Upper lobe of left lung (tissue), 6 donors: Measurements from ENCODE around the gene CSNK1A1. TPM values are rescaled to one million over a fixed set of nuclear protein-coding genes. Genes with fewer than 3 reads are reported as not detected.
"Not testable (repeated sequence)": the region's sequence is repeated elsewhere in the genome, so short reads cannot be mapped to it uniquely, and the experiment has no call there.

ENCODE experiments used
- ATAC-seq, 2 donors: fragments of 200-7000 bp; cut with Tn5 transposase; one replicate each; pipeline ENCODE4 v1.9.1; 2022; ENCODE audit warnings: mild to moderate bottlenecking in 2 of 2, moderate library complexity in 2 of 2; ENCODE audit not compliant: low FRiP score in 2 of 2
- DNase-seq, 2 donors: peaks; one replicate each; pipeline ENCODE4 v3.0.0-alpha.2; 2019 to 2020
- H3K27ac ChIP-seq, 4 donors: fragments of 200-600 bp; sonication (generic); one replicate each; pipeline ENCODE4 v1.5.1; 2016 to 2019
- H3K27me3 ChIP-seq, 4 donors: fragments of 200-600 bp; sonication (generic); one replicate each; pipeline ENCODE4 v1.5.1; 2017 to 2019
- H3K36me3 ChIP-seq, 4 donors: fragments of 200-600 bp; sonication (generic); one replicate each; pipeline ENCODE4 v1.5.1; 2016 to 2019
- H3K4me1 ChIP-seq, 4 donors: fragments of 200-600 bp; sonication (generic); one replicate each; pipeline ENCODE4 v1.5.1; 2018 to 2019
- H3K4me3 ChIP-seq, 4 donors: fragments of 200-600 bp; sonication (generic); one replicate each; pipeline ENCODE4 v1.5.1; 2017 to 2019; ENCODE audit warnings: mild to moderate bottlenecking in 2 of 4, moderate library complexity in 1 of 4
- H3K9me3 ChIP-seq, 4 donors: fragments of 200-600 bp; sonication (generic); one replicate each; pipeline ENCODE4 v1.5.1; 2018 to 2019
- EP300 ChIP-seq, 4 donors: sonication (generic); formaldehyde crosslinking; IDR thresholded peaks; one replicate each; pipeline ENCODE4 v1.5.1; 2017; ENCODE audit warnings: antibody characterized with exemption in 4 of 4, control low read depth in 2 of 4
- POLR2A ChIP-seq, 4 donors: fragments of 450-650 bp; IDR thresholded peaks; one replicate each; pipeline ENCODE4 v1.5.1; 2016 to 2017; ENCODE audit warnings: antibody characterized with exemption in 4 of 4, mild to moderate bottlenecking in 2 of 4
- POLR2AphosphoS5 ChIP-seq, 2 donors: sonication (generic); formaldehyde crosslinking; IDR thresholded peaks; one replicate each; pipeline ENCODE4 v1.5.1; 2017; ENCODE audit warnings: antibody characterized with exemption in 2 of 2
- WGBS, 2 donors: methylation state at CpG; one replicate each; pipeline ENCODE4 v1.1.5; 2017 to 2018; 5-methylcytosine and 5-hydroxymethylcytosine counted together
- total RNA-seq, 6 donors: library from RNA; depleted of rRNA in 4 of 6; stranded (reverse); fragments of >200 nt in 4 of 6; gene quantifications; one replicate each; pipeline versions ENCODE4 v1.1.0 to v1.2.1, GENCODE V29; 2016 to 2021
- TF ChIP-seq, protein P1 (sequence below), 6 experiments: fragments of 450-650 bp in 4 of 6; fragments of 200-600 bp in 2 of 6; sonication (generic) in 2 of 6; IDR thresholded peaks; one replicate each; pipeline ENCODE4 v1.5.1; 2016 to 2019; ENCODE audit warnings: antibody characterized with exemption in 6 of 6
- donor health status: DM: no; HTN: no; CAD: no; lungs with moderate emphysema.
- donor health status: DM: no; HTN: yes; CAD: no; lungs with severe emphysema.

CSNK1A1 gene
- total RNA-seq, 6 donors from 2014 or later: 153 to 215 (median 202) TPM

GRCh38 chr5:149564542-149565140 is 13.4 kb upstream of the CSNK1A1 start:
- DNase-seq, H3K27me3 ChIP-seq, H3K4me3 ChIP-seq, H3K36me3 ChIP-seq, H3K27ac ChIP-seq, H3K9me3 ChIP-seq: not testable (repeated sequence)
- H3K4me1 ChIP-seq: peaks cover 26 to 33% (median 31%) of the 10 kb centered on the region in 4 donors
- TF ChIP-seq, protein P1, sequence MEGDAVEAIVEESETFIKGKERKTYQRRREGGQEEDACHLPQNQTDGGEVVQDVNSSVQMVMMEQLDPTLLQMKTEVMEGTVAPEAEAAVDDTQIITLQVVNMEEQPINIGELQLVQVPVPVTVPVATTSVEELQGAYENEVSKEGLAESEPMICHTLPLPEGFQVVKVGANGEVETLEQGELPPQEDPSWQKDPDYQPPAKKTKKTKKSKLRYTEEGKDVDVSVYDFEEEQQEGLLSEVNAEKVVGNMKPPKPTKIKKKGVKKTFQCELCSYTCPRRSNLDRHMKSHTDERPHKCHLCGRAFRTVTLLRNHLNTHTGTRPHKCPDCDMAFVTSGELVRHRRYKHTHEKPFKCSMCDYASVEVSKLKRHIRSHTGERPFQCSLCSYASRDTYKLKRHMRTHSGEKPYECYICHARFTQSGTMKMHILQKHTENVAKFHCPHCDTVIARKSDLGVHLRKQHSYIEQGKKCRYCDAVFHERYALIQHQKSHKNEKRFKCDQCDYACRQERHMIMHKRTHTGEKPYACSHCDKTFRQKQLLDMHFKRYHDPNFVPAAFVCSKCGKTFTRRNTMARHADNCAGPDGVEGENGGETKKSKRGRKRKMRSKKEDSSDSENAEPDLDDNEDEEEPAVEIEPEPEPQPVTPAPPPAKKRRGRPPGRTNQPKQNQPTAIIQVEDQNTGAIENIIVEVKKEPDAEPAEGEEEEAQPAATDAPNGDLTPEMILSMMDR (IDR thresholded peaks at IDR 0.05): peak; percentile 51 to 90 (median 78)
- WGBS, 2 donors: 49 to 56% methylated on average over 15 of the region's 15 CpGs
- peak; percentile 86 to 91 for ATAC-seq

GRCh38 chr5:149563466-149563865 is 12.2 kb upstream of the CSNK1A1 start:
- TF ChIP-seq POLR2A (IDR thresholded peaks at IDR 0.05) (no peak), EP300 (IDR thresholded peaks at IDR 0.05) (no peak), POLR2AphosphoS5 (IDR thresholded peaks at IDR 0.05) (no peak)
- TF ChIP-seq, protein P1 (IDR thresholded peaks at IDR 0.05): no peak
- peak overlapping the region; percentile 54 to 81 (median 78) for H3K27ac ChIP-seq

DNA sequence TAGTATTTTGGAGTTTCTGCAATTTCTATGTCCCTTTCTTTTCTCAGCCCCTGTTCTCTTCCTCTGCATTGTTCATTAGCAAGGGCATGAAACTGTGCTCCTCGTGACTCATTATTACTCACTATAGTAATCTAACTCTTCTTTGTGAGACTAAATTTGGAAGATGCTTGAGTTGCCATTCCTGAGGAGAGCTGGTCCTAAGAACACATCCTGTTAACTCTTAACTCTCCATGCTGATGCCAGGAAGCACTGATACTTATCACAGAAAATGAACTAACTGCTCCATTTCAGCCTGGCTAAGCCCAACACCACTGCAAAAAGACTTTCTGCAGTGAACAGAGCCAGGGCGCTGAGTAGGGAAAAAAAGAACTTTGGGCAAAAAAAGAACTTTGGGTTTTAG is 10.6 kb upstream of the CSNK1A1 start:
- H3K4me3 ChIP-seq: no peak overlapping the region
- no peak for DNase-seq
- peaks cover 26 to 33% (median 31%) of the 10 kb centered on the region in 4 donors for H3K4me1 ChIP-seq
- no peaks in the 10 kb centered on the region for H3K9me3 ChIP-seq
- TF ChIP-seq POLR2AphosphoS5 (IDR thresholded peaks at IDR 0.05): peak in 1 of 2 donors; percentile 83
- no peak for TF ChIP-seq POLR2A (IDR thresholded peaks at IDR 0.05)
- peak in 2 of 4 donors; percentile 4 to 51 for TF ChIP-seq EP300 (IDR thresholded peaks at IDR 0.05)
- peak; percentile 79 to 90 for ATAC-seq
- 46 to 51% methylated on average over 2 of the region's 2 CpGs for WGBS, 2 donors
- no peaks in the 10 kb centered on the region for H3K36me3 ChIP-seq
- H3K27me3 ChIP-seq: no peaks in the 10 kb centered on the region
- H3K27ac ChIP-seq: peak overlapping the region; percentile 54 to 81 (median 78)

More at GRCh38 chr5:149563466-149563865, 12.2 kb upstream of the CSNK1A1 start:
- ATAC-seq (no peak), DNase-seq (no peak)
- Histone ChIP-seq H3K4me1 (peaks cover 26 to 33% (median 31%) of the 10 kb centered on the region in 4 donors), H3K27me3 (no peaks in the 10 kb centered on the region), H3K4me3 (no peak overlapping the region), H3K9me3 (no peaks in the 10 kb centered on the region), H3K36me3 (no peaks in the 10 kb centered on the region)
- 67 to 71% methylated on average over 2 of the region's 2 CpGs for WGBS, 2 donors

DNA sequence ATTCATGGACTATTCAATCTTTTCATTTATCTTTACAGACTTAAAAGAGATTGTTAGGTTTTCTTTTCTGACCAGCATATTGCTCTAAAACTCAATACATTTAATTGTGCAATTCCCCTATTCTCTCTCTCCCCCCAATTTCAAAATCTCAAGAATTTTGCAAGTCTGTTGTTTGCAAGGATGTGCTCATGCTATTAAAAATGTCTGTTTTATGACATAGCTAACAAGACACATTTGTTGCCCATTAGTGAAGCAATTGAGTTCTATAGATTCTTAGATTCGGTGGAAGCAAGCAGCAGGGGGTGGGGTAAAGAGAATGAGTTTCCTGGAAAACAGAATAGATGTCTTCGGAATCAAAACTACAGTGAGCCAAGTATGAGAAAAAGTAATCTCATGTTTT is 8.5 kb upstream of the CSNK1A1 start:
- peaks cover 26 to 33% (median 31%) of the 10 kb centered on the region in 4 donors for H3K4me1 ChIP-seq
- H3K9me3 ChIP-seq: no peaks in the 10 kb centered on the region
- no peak overlapping the region for H3K27ac ChIP-seq
- H3K27me3 ChIP-seq: no peaks in the 10 kb centered on the region
- ATAC-seq (no peak), DNase-seq (no peak)
- TF ChIP-seq POLR2AphosphoS5 (IDR thresholded peaks at IDR 0.05) (no peak), EP300 (IDR thresholded peaks at IDR 0.05) (no peak), POLR2A (IDR thresholded peaks at IDR 0.05) (no peak)
- TF ChIP-seq, protein P1 (IDR thresholded peaks at IDR 0.05): no peak
- H3K4me3 ChIP-seq: no peak overlapping the region
- WGBS, 2 donors: 53 to 73% methylated on average over 2 of the region's 2 CpGs
- no peaks in the 10 kb centered on the region for H3K36me3 ChIP-seq

DNA sequence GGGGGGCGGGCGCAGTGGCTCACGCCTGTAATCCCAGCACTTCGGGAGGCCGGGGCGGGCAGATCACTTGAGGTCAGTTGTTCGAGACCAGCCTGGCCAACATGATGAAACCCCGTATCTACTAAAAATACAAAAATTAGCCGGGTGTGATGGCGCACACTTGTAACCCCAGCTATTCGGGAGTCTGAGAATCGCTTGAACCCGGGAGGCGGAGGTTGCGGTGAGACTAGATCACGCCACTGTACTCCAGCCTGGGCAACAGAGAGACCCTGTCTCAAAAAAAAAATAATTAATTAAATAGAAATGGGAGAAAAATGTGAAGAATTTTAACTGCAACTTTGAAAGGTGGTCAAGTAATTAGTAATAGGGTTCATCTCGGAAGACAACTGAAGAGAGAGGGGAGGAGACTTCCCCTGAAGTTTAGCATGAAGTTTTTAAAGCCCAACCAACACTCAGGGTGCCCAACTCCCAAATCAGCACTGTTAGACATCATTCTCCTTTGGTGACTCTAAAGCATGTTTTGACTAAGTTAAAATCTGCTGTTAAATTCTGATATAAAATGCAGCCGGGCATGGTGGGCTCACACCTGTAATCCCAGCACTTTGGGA is 1.4 kb upstream of the CSNK1A1 start:
- H3K27me3 ChIP-seq: no peaks in the 10 kb centered on the region
- H3K27ac ChIP-seq: no peak overlapping the region
- DNase-seq: no peak
- H3K36me3 ChIP-seq: peaks cover 0 to 21% (median 3%) of the 10 kb centered on the region in 4 donors
- TF ChIP-seq, protein P1 (IDR thresholded peaks at IDR 0.05): no peak
- TF ChIP-seq EP300 (IDR thresholded peaks at IDR 0.05): no peak
- TF ChIP-seq POLR2A (IDR thresholded peaks at IDR 0.05): no peak
- TF ChIP-seq POLR2AphosphoS5 (IDR thresholded peaks at IDR 0.05): no peak
- 93 to 94% methylated on average over 18 of the region's 18 CpGs for WGBS, 2 donors
- no peak overlapping the region for H3K4me3 ChIP-seq
- no peaks in the 10 kb centered on the region for H3K9me3 ChIP-seq
- H3K4me1 ChIP-seq: peaks cover 15 to 23% (median 23%) of the 10 kb centered on the region in 4 donors
- no peak for ATAC-seq
